ENCODE data around the gene DST.

DST gene

DNA sequence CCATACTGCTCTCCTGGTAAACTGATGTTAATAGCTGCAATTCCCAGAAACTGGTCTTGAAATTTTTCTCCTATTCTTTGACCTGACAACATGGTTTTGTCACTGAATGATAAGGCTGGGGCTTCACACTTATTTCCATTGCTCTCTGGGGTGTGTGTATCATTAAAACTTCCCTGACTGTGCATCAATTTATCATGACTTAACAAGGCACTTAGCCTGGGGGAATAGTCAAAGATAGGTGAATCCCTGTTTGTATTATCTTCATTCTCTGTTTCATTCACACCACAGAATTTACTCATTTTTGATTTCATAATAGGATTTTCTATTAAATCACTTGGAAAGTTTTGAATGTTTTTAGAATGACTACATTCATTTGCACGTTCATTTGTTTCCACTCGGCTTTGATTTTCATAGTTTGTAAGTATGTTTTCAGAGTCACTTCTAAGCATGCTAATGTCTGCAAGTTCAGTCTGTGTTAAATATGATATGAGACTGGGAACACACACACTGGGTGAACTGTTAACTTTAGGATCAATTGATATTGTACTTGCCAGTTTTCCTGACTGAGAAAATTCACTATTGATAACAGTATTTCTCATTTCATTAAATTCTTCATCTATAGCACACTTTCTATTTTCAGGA is 35.5 kb downstream of the DST start:
- H3K4me3 ChIP-seq (ENCODE audit: low read depth, low read length): no peak overlapping the region
- in situ Hi-C loops (cut with HindIII; ENCODE audit: low sequenced_read_pairs): no loop called here
- TF ChIP-seq, protein P1, sequence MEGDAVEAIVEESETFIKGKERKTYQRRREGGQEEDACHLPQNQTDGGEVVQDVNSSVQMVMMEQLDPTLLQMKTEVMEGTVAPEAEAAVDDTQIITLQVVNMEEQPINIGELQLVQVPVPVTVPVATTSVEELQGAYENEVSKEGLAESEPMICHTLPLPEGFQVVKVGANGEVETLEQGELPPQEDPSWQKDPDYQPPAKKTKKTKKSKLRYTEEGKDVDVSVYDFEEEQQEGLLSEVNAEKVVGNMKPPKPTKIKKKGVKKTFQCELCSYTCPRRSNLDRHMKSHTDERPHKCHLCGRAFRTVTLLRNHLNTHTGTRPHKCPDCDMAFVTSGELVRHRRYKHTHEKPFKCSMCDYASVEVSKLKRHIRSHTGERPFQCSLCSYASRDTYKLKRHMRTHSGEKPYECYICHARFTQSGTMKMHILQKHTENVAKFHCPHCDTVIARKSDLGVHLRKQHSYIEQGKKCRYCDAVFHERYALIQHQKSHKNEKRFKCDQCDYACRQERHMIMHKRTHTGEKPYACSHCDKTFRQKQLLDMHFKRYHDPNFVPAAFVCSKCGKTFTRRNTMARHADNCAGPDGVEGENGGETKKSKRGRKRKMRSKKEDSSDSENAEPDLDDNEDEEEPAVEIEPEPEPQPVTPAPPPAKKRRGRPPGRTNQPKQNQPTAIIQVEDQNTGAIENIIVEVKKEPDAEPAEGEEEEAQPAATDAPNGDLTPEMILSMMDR (IDR thresholded peaks at IDR 0.05; ENCODE audit: low read depth, low read length): no peak
- no peak for DNase-seq (ENCODE audit: low read depth, low spot score)

DNA sequence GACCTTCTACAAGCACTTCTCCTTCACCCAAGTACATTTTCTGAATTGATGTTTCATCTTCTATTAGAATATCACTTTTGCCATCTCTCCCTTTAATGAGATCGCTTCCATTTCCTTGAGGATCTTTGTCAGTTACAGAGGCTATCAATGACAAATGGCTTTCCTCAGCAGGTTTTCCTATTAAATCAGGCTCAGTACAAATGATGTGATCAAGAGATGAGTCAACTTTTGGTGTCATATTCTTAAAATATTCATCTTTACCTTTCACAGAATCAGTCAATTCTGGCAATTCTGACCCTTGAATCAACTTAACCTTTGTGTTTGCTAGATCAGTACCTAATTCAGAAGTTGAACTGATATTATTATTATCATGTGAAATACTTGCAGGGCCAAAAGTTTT is 37.3 kb downstream of the DST start:
- DNase-seq (ENCODE audit: low read depth, low spot score): no peak
- no peak overlapping the region for H3K4me3 ChIP-seq (ENCODE audit: low read depth, low read length)
- TF ChIP-seq, protein P1 (IDR thresholded peaks at IDR 0.05; ENCODE audit: low read depth, low read length): no peak
- in situ Hi-C loops (cut with HindIII; ENCODE audit: low sequenced_read_pairs): no loop called here

DNA sequence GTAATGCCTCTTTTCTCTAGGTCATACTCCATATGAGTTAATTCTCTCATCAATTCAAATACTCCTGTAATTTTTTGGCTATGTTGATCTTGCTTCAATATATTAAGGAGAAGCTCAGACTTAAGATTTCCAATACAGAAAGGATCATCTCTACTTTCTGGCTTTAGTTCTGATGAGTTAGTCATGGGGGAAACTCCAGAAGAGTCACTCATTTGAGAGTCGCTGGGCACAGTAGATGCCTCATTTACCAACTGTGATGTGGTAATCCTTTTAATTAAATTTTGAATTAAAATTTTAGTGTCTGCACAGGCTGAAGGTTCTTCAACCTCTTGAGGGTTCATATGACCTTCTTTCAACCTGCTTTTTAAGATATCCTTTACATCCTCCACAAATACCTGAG is 38.5 kb downstream of the DST start:
- in situ Hi-C loops (cut with HindIII; ENCODE audit: low sequenced_read_pairs): no loop called here
- H3K4me3 ChIP-seq (ENCODE audit: low read depth, low read length): no peak overlapping the region
- TF ChIP-seq, protein P1 (IDR thresholded peaks at IDR 0.05; ENCODE audit: low read depth, low read length): no peak
- DNase-seq (ENCODE audit: low read depth, low spot score): no peak

DNA sequence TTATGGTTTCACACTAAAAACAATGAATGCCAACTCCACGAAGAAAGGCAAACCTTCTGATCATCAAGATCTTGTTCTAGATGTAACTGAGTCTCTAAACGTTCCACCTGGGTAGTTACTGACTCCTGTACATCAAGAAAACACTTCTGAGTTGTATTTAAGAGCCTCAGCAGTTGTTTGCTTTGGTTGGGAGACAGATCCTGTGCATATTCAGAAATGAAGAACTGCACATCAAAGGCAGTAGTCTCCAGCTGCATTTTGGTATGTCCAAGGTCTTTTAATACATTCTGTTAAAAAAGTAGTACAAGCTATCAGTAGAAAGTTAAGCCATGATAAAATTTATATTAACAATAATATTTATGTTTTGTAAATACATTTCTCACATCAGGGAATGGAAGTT is 41.3 kb downstream of the DST start:
- TF ChIP-seq, protein P1 (IDR thresholded peaks at IDR 0.05; ENCODE audit: low read depth, low read length): no peak
- H3K4me3 ChIP-seq (ENCODE audit: low read depth, low read length): no peak overlapping the region
- in situ Hi-C loops (cut with HindIII; ENCODE audit: low sequenced_read_pairs): no loop called here
- DNase-seq (ENCODE audit: low read depth, low spot score): no peak

DNA sequence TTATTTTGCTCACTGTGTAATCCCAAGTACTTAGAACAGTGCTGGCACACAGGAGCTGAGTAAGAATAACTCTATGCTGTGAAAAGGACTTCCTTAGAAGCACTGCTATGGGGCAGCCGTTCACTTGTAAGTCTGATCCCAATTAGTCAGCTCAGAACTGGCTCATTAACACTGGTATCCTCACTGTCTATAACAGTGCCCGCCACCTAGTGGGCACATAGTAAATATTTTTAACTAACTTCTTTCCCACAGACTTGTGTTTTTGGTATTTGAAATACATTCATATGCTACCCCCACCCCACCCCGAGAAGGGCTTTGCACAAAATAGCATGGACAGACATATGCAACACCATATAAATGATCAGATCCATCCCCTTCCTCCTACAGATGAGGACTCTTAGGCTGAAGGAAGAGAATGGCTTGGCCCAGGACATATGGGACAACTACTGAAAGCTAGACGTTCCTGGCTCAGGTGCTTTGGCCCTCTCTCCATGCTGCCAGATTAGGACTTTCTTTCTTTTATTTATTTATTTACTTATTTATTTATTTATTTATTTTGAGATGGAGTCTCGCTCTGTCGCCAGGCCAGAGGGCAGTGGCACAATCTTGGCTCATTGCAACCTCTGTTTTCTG is 47.1 kb downstream of the DST start:
- in situ Hi-C loops (cut with HindIII; ENCODE audit: low sequenced_read_pairs): loop anchor here (25.0 kb wide), 1 partner anchor 233 kb away; no protein-coding TSS in a partner anchor
- peak; percentile 46 for DNase-seq (ENCODE audit: low read depth, low spot score)
- TF ChIP-seq, protein P1 (IDR thresholded peaks at IDR 0.05; ENCODE audit: low read depth, low read length): peak; percentile 54
- H3K4me3 ChIP-seq (ENCODE audit: low read depth, low read length): no peak overlapping the region

DNA sequence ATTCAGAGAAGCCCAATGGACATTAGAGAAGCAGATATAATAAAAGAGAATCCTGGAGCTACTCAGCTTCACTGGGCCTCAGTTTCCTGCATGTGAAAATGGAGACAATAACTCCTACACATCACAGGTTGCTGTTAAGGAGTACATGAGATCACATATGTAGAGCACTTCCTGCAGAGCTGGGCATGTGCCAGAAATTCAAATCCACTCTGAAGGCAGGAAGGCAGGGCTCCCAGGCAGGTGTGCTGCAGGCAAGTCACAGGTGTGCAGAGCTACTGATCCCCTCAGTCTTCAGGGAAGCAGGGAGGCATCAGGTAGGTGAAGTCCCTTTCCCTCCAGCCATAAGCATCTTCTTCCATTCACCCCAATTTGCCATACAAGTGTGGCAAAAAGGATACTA is 48.0 kb downstream of the DST start:
- TF ChIP-seq, protein P1 (IDR thresholded peaks at IDR 0.05; ENCODE audit: low read depth, low read length): no peak
- DNase-seq (ENCODE audit: low read depth, low spot score): no peak
- no peak overlapping the region for H3K4me3 ChIP-seq (ENCODE audit: low read depth, low read length)
- in situ Hi-C loops (cut with HindIII; ENCODE audit: low sequenced_read_pairs): loop anchor here (25.0 kb wide), 1 partner anchor 232 kb away; no protein-coding TSS in a partner anchor
